HL-60/S4 treated with phorbol 12-myristate 13-acetate at 8.2 ng/mL for 4 days and 3 days (cell line): Measurements from ENCODE around the gene TRIP4.
"Not testable (repeated sequence)": the region's sequence is repeated elsewhere in the genome, so short reads cannot be mapped to it uniquely, and the experiment has no call there.

Experiments
- in situ Hi-C: fragments of 300-500 bp; cut with MboI; formaldehyde crosslinking; loops from 2 replicates; pipeline ENCODE4 v1.15.0; 2022; ENCODE audit warnings: low sequenced_read_pairs

Gene TRIP4

DNA sequence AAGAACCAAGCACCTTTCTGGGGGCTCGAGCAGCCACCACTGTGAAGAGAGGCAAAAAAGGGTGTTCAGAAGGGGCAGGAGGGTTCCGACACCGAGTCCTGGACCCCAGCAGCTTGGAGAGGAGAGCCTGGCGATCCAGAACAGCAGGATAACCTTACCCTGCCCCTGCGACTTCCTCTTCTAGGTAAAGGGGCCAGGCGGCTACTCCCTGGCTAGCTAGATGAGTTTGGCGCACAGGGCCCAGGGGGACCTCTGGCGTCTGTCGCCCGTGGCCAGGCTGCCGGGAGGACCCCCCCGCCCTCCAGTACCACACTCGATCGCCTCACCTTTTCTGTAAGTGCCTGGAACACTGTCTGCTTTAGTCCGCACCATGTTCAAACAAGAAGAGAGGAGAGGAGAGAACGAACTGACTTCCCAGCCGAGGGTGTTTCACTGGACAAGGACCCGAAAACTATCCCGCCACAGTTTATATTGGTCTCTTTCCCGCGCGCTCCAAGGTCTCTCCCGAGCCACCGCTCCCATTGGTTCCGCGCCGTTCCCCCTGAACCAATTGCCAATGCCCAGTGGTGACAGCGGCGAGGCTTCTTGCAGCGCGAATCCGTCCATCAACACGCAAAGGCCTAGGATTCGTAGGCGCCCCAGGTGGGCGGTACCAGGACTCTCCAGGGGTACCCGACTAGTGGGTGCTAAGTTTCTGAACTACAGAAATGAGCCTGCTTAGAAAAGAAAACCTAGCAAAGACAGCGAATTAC, 6.5 kb upstream of the TRIP4 start, which contains the start of gene PCLAF:
Gene PCLAF, minus strand, starts transcription at position 442 of the 752 bp plus-strand sequence. Its CDS starts 70 bp downstream, at position 372.
- in situ Hi-C loops, result no loop called here

DNA sequence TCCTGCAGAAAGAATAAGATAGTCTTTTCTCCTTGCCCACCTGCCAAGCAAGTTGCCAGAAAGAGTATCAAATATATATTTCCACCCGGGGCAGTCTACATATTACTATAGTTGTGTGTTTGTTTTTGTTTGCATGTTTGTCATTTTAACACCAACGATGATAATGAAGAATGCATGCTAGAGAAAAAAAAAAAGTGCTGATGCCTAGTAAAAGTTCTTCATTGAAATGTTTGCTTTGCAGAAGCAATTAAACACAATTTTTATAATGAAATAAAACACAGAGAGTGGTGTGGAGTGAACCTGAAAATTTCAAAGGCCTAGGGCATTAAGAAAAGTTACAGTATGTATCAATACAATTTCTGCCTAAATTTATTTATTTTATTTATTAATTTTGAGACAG, 3.9 kb upstream of the TRIP4 start:
- in situ Hi-C loops, result no loop called here

DNA sequence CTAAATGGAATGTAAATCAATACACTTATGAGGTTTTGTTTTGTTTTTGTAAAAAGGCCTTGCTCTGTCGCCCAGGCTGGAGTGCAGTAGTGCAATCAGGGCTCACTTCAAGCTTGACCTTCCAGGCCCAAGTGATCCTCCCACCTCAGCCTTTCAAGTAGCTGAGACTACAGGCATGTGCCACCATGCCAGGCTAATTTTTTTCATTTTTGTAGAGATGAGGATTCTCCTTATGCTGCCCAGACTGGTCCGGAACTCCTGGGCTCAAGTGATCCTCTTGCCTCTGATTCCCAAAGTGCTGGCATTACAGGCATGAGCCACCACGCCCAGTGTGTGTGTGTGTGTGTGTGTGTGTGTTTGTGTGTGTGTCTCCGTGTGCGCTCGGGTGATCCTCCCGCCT, 1.3 kb upstream of the TRIP4 start:
- in situ Hi-C loops, result no loop called here

DNA sequence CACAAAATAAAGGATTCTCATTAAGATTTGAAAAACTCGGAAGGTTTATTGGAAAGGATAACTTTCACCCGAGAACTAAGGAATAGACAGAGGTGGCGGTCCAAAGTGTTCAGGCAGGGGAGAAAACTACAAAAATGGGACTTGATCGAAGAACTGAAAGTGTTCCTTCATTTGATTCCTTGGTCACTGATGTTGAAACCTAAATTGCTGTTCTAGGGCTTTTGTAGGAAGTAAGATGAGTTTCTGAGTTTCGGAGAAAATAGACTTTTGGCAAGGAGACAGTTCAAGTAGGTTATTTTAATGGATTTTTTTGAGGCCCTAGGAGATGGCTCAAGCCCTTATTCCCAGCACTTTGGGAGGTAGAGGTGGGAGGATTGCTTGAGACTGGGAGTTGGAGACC, 1.4 kb downstream of the TRIP4 start:
- in situ Hi-C loops, result no loop called here

DNA sequence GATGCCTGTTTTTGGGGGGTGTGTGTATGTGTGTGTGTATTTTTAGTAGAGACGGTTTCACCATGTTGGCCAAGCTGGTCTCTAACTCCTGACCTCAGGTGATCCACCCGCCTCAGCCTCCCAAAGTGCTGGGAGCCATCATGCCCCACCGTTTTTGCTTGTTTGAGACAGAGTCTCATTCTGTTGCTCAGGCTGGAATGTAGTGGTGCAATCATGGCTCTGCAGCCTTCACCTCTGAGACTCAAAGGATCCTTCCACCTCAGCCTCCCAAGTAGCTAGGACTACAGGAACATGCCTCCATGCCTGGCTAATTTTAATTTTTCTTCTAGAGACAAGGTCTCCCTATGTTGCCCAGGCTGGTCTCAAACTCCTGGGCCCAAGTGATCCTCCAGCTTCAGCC, 4.8 kb downstream of the TRIP4 start:
- in situ Hi-C loops, result not testable (repeated sequence)

DNA sequence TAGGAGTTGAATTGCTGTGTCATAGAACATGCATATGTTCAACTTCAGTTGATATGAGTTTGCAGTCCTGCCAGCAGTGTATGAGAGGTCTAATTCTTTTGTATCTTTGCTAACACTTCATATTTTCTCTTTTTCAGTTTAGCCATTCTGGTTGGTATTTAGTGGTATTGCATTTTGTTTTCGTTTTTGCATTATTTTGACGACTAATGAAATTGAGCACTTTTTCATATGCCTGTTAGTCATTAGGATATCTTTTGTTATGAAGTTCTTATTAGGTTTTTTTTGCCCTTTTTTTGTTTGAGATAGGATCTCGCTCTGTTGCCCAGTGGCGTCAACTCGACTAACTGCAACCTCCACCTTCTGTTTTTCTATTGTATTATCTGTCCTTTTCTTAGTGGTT, 9.2 kb downstream of the TRIP4 start:
- in situ Hi-C loops, result no loop called here

DNA sequence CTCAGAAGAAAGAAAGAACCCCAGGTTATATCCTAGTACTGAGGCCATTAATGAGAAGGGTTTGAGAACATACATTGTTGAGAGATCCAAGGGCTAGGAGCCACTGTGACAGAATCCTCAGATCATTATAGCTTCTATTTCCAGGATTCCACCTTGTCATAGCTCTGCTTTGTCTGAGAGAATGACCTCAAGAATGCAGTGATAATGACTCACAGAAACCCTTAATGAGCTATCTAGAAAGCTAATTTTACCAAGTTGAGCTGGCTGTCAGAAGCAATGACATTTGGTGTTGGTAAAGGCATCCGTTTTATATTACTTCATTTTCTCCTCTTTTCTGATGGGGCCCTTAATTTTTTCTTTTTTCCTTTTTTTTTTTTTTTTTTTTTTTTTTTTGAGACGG, 10.9 kb downstream of the TRIP4 start:
- in situ Hi-C loops, result no loop called here

DNA sequence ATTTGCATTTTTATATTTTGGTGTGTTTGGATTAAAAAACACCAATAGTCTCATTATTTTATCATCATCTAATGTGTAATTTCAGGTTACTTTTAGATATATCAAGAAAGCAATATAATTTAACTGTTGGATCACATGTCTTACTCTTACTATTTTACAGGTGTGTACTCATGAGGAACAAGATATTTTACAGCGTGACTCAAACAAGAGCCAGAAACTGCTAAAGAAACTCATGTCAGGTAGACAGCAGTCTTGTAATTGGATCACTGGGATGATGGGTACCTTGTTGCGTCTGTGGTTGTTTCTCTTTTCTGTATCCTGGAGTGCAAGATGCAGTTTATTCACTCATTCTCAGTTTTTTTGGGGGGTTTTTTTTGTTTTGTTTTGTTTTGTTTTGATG, 12.9 kb downstream of the TRIP4 start:
- in situ Hi-C loops, result no loop called here

DNA sequence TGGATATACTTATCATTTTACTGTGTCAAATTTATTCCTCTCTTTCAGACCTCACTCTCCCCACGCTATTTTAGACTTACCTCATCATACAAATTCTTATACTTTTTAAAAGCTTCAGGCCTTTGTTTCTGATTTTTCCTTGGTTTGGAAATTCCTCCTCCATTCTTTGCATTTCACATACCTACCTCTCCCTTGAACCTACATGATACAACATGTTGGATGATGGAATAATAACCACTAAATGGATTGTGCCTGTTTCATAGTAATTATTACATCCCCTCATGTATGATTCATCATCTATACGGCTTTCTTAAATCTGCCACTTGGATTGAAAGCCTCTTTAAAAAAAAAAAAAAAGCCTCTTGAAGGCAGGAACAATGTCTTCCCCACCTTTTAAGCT, 24.6 kb downstream of the TRIP4 start:
- in situ Hi-C loops, result no loop called here

DNA sequence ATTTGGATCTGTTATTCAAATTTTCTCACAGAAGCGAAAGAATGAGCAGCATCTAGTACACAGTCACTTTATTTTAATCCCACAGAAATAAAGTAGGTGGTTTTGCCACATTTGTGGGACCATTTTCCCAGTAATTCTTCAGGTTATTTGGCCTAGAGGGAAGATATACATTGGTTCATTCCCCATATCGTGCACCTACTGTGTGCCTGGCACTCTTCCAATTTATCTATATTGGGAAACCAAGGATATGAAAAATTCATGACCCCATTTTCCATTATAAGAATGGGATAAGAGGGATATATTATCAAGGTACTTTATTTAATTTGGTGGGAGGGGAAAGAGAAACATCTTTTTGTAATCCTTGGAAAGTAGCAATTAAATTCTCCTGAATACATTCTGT, 35.1 kb downstream of the TRIP4 start:
- in situ Hi-C loops, result no loop called here

DNA sequence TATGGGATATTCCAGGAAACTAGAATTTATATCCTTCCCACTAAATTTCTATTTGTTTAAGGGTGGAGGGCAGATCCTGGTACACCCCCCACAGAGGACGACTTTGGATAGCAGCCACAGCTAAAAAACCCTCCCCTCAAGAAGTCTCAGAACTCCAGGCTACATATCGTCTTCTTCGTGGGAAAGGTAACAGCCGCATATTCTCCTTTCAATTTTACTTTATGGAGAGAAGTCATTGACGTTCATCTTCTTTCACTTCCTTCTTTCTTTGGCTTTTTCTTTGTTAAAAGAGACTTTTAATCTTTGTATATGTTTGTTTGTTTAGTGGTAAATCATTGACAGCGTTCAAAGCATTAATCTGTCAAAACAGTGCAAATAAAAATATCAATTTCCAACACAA, 36.3 kb downstream of the TRIP4 start:
- in situ Hi-C loops, result no loop called here

DNA sequence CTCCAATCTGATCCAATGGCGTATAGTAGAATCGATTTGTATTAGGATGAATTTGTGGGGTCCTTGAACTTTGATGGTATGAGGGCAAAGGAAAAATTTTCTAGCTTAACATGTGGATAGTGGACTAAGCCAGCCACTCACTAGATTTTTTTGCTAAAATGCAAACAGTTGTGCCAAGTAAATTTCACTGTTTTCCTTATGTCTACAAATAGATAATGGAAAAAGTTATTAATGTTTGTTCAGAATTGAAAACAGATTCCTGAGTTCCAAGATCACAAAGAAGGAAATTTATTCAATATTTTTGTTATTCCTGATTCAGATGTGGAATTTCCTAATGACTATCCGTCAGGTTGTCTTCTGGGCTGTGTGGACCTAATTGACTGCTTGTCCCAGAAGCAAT, 37.6 kb downstream of the TRIP4 start:
- in situ Hi-C loops, result no loop called here

DNA sequence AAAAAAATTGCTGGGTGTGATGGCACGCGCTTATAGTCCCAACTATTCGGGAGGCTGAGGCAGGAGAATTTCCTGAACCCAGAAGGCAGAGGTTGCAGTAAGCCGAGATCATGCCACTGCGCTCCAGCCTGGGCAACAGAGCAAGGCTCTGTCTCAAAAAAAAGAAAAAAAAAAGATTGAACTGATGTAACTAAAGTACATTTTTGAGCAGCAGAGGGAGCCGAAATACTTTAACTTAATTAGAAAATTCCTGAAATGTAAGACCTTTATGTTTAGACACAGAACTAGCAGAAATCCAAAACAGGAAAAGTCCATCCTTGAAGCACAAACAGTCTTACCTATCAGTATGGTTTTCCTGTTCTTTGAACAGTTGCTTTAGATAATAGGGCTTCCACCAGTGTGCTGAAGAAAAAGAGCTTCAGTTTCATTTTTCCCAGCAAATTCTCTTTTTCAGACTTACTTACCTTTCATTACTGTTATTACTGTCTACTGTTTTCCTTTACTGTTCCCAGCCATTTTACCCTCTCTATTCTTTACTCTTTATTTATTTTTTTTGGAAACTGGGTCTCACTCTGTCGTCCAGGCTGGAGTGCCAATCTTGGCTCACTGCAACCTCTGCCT, 39.3 kb downstream of the TRIP4 start:
- in situ Hi-C loops, result no loop called here

DNA sequence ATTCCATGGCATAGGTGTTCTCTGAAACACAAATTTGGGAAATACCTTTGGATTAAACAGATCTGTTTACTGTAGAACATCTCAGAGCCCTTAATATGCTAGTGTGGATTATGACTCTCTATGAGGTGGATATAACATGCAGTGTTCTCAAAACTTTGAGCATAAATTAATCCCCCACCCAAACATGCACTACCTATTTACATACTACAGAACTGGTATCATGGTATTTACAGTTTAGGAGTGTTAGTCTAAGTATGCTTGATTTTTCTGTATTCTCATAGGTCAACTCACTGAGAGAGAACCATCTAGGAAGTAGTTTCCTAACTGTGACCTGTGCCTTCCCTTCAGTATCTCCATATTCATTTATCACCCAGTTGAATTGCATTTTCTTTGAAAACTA, 41.8 kb downstream of the TRIP4 start:
- in situ Hi-C loops, result no loop called here

DNA sequence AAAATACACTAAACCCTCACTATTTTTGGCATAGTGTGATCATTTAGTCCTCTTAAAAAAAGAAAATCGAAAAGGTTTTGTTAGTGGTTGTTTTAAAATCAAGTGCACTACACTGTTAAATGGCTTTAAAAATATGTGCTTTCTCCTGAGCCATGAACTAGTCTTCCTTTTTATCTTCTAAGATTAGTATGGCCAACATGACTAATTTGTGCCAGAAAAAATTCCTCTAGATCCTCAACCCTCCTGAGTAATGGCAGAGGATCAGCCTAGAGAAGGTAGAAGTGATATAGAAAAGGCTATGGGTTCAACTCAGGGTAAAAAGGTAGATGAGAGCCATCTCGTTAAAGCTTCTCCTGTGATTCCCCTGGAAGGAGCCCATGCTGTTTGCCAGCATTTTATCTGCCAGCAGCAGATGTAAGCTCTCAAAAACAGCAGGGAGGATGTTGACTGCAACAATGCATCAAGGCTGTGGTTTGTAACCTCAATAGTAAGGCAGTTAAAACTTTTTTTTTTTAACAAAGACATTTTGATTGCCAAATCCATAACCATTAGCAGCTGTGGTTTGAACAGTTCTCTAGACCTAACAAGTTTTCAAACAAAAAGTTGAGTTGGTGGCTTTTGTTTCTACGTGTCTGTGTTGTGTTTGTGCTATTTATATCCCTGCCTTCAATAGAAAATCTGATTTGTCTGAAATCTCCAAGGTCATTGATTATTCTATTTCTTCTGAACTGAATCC, 42.5 kb downstream of the TRIP4 start:
- in situ Hi-C loops, result no loop called here

DNA sequence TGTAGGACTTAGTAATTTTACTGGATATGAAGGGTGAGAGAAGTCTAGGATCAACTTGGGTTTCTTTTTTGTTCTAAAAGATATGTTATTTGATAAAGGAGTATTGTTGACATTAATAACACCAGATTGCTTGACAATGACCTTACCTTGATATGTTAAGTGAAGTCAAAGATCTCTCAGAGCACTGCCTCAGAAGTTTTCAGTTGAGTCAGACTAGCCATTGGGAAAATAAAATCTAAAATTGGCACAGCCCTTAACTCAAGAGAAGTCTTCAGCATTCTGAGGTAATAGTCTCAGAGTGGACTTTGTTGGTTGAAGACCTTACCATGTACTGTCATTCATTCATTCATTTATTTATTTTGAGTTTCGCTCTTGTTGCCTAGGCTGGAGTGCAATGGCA, 50.3 kb downstream of the TRIP4 start:
- in situ Hi-C loops, result no loop called here

DNA sequence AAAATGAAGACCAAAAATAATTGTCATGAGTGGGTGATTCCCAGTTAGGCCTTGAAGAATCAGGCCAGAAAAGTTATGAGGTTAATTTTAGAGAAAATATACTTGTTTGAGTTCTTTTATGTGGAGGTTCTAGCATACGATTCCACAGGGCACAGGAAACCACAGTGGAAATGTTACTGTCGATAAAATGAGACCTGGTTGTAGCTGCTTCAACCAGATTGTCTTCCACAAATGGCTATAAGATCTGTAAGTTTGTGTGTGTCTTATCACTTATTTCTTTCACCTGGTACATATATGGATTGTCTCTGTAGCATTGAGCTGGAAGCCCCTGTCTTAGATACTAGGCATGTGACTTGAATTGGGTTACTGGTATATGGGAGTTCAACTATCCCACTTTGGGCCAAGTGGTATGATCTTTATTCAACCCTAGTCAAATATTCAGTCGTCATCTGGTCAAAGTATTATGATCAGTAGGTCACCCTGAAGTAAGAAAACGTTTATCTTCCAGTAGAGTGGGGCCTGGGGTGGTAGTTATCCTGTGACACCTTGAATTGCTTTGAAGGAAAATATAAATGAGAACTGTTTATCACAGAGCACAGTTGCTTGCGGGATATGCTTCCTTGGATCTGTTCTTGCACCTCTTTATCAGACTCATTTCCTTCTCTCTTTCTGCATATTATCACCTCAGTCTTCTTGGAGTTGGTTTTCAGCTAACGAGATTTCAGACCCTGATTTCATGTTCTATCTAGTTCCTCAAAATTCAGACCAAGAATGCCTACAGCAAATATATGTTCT, 51.2 kb downstream of the TRIP4 start:
- in situ Hi-C loops, result no loop called here

DNA sequence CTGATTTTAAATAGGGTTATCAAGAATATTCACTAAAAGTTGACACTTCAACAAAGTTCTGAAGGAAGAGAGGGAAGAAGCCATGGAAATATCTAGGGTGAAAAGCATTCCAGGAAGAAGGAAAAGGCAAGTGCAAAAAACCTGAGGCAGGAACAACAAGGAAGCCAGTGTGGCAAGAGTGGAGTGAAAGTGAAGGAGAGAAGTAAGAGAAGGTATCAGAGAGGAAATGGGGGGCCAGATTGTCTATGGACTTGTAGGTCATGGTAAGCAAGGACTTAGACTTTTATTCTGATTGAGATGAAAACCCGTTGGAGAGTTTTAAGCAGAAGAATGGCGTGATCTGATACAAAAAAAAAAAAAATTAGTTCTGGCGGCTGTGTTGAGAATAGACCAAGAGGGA, 54.2 kb downstream of the TRIP4 start:
- in situ Hi-C loops, result no loop called here

DNA sequence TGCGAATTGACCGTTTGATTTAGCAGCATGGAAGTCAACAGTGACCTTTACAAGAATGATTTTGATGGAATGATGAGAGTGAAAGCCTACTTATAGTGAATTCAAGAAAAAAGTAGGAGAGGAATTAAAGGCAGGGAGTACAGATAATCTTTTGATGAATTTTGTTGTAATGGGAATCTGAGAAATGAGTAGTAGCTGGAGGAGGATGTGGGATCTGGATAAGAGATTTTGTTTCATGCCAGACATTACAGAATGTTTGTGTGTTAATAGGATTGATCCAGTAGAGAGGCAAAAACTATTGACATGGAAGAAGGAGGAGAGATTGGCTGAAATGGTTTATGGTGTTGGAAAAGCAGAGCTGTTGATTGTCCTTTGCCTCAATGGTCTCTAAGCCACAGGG, 55.4 kb downstream of the TRIP4 start:
- in situ Hi-C loops, result no loop called here

DNA sequence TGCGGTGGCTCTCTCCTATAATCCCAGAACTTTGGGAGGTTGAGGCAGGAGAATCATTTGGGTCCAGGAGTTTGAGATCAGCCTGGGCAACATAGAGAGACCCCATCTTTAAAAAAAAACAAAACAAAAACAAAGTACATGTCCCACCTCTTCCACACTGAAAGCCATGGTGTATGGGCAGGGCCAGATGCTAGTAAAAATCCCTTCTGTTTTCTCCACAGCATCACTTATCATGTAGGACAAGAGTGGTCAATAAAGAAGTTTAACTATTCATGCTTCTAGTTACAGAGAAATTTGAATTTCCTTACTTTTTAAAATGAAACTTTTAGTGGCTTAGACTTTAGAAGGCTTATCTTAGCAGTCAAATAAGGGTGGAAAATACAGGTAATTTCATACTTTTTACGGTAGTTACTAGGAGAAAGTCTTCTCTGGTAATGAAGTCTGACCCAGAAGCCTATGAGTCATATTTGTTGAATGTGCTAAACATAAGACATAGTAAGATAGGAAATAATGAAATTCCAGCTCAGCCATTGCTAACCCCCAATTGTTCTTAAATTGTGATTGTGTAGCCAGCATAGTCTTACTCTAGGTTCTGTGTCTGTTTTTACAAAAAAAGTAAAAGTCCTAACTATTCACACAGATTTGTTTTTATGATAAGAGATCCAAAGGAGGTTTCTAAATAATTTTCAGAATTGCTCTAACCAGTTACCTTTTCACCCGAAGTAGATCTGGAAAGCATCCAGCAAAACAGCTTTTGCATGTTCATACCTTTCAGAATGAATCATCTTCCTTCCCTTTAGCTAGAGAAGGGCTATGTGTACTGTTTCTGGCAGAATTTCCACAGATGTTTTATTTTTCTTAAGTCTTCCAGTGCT, 56.3 kb downstream of the TRIP4 start:
- in situ Hi-C loops, result no loop called here
